NCI-H345 (cell line): ENCODE results near the gene ADGRD1.

ENCODE experiments used
- DNase-seq: peaks from one replicate; lab custom pipeline; 2025; lab: John Stamatoyannopoulos, UW

Gene ADGRD1

GRCh38 chr12:131074221-131075083 lies 120.7 kb downstream of the ADGRD1 start:
- DNase-seq, result no peak

GRCh38 chr12:131075194-131075593 lies 121.5 kb downstream of the ADGRD1 start:
- no peak for DNase-seq

GRCh38 chr12:131075611-131076010 lies 121.9 kb downstream of the ADGRD1 start:
- DNase-seq, result no peak

GRCh38 chr12:131076296-131076695 lies 122.6 kb downstream of the ADGRD1 start:
- no peak for DNase-seq

GRCh38 chr12:131076791-131077747 lies 123.4 kb downstream of the ADGRD1 start:
- no peak for DNase-seq

GRCh38 chr12:131077931-131078391 lies 124.3 kb downstream of the ADGRD1 start:
- no peak for DNase-seq

GRCh38 chr12:131082290-131083194 lies 128.8 kb downstream of the ADGRD1 start:
- DNase-seq, result no peak

GRCh38 chr12:131084341-131085011 lies 130.8 kb downstream of the ADGRD1 start:
- DNase-seq, result no peak

GRCh38 chr12:131085125-131085815 lies 131.6 kb downstream of the ADGRD1 start:
- DNase-seq, result no peak

GRCh38 chr12:131085816-131086591 lies 132.3 kb downstream of the ADGRD1 start:
- no peak for DNase-seq

- DNase-seq, result no peak
Observed at GRCh38 chr12:131087302-131087818, 133.7 kb downstream of the ADGRD1 start.

- no peak for DNase-seq
Observed at GRCh38 chr12:131087991-131088700, 134.4 kb downstream of the ADGRD1 start.

GRCh38 chr12:131088701-131089530 lies 135.2 kb downstream of the ADGRD1 start:
- no peak for DNase-seq

- no peak for DNase-seq
Observed at GRCh38 chr12:131089531-131090273, 136.0 kb downstream of the ADGRD1 start.

GRCh38 chr12:131090274-131091210 lies 136.8 kb downstream of the ADGRD1 start:
- no peak for DNase-seq

GRCh38 chr12:131091413-131091975 lies 137.8 kb downstream of the ADGRD1 start:
- no peak for DNase-seq
